ENCODE data around the gene SRGAP2C.
"Not testable (repeated sequence)": the region's sequence is repeated elsewhere in the genome, so short reads cannot be mapped to it uniquely, and the experiment has no call there.

Gene SRGAP2C

DNA sequence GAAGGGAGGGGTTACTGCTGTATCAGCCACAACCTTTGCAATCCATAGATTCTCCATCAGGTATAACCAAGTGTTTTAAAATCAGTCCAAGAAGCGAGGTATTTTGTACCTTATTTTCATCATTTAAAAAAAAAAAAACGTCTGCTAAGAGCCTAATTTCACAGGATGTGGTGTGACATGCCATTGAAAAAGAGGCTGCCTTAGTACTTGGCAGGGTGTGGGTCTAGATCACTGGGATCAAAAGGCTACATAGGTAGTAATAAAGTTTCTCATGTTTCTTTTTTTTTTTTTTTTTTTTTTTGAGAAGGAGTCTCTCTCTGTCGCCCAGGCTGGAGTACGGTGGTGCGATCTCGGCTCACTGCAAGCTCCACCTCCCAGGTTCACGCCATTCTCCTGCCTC, 192.2 kb downstream of the SRGAP2C start:
- DNase-seq (ENCODE audit: low read depth in 2 of 2): not testable (repeated sequence)

DNA sequence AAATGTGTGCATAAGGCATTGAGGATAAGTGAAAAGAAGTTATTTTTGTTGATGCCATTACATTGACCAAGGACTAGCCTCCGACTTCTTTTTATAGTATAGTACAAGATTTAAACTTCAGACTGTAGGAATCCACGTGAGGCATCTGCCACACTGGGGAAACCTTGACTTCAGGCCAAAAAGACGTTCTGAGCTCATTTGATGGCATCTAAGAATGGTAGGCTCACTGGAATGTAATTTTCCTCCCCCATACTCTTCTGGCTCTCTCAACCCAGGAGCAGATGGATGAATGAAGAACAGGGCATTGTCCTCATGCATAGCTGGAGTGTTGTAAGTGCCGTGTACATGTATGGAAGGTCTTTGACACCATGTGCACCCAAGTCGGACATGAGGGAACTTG, 194.0 kb downstream of the SRGAP2C start:
- DNase-seq (ENCODE audit: low read depth in 2 of 2): not testable (repeated sequence)

GRCh38 chr1:121384754-121385153, 200.0 kb downstream of the SRGAP2C start:
- not testable (repeated sequence) for DNase-seq (ENCODE audit: low read depth in 2 of 2)

GRCh38 chr1:121385162-121385561, 200.4 kb downstream of the SRGAP2C start:
- DNase-seq (ENCODE audit: low read depth in 2 of 2): not testable (repeated sequence)

DNA sequence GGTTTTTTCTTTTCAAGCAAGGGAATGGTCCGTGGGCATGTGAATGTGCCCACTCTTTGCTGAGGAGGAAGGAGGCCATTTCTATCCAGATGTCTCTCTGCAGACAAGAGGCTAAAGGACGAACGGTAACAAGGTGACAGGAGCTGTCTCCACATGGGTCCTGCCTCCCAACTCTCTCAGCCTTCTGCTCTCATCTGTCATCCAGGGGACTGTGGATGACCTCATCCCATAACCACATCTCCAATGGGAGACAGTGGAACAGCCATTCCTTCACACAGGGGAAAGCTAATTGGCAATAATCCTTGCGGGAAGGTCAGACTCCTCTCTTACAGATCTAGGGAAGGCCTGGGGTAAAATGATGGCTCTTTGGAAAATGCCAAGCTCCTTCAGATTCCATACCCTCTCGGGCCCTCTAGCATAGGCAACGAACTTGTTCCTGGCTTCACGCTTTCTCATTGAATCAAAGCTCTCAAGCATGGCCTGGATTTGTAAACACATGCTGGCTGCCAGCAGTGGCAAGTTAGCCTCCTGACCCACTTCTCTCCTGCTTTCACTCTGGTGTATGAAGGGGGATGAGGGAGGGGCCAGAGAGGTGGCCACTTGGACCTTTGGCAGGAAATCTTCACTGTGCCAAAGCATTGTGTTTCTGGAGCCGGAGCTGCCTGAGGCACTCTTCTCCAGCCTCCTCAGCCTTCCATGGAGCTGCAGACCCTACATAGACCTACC, 201.0 kb downstream of the SRGAP2C start:
- not testable (repeated sequence) for DNase-seq (ENCODE audit: low read depth in 2 of 2)

DNA sequence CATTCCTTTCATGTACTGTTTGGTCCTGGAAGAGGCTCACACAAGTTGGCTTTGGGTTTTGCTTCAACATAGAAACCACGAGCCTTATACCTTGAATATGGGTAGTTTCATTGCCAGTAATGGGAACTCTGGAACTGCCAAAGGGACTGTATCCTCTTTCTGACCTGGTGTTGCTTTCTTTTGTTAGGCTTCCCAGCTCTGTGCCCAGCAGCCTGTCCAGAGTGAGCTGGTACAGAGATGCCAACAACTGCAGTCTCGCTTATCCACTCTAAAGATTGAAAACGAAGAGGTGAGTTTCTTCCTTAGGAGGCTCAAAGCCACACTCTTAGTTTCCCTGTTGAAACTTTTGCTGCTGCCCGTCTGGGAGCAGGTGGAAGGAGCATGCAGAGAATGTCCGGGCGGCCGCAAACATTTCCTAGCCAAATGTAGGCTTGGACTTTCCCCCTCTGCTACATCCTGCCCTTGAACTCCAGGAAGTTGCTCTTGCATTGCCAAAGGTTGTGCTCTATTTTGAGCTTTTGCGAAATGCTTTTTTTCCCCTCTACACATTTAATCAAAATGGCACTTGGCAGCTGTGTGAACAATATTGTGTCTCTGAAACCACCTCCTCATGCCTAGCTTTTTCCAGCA, 201.7 kb downstream of the SRGAP2C start:
- not testable (repeated sequence) for DNase-seq (ENCODE audit: low read depth in 2 of 2)

DNA sequence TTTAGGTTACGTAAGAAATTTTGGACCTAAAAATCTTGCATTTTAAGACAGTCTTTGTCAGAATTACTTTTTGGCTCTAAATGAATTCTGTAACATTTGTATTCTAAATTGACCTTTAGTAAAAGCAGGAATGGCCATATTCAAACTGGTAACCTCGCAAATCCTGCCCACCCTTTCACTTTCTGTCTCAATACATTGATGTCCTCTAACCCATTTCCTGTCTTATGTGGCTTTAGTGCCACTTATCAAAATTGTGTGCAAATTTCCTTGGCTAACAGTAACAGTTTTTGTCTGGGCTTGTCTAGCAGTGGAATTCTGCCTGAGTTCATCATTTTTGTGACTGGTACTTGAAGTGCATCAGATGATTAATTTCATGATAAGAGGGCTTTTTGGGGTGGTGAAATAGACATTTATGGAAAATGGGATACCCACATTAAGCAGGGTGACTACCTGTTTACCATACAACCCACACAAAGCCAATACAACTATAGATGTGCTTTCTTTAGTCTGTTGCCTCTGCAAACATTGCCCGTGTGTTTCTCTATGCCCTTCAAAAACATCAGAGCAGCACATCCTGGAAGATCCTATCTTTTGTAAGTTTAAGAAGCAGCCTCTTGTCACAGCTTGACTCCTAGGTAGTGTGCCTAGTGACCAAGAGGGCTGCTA, 205.3 kb downstream of the SRGAP2C start:
- not testable (repeated sequence) for DNase-seq (ENCODE audit: low read depth in 2 of 2)

- DNase-seq (ENCODE audit: low read depth in 2 of 2): not testable (repeated sequence)
These were observed 207.4 kb downstream of the SRGAP2C start for GRCh38 chr1:121392130-121392529.

GRCh38 chr1:121395718-121396201, 211.0 kb downstream of the SRGAP2C start:
- not testable (repeated sequence) for DNase-seq (ENCODE audit: low read depth in 2 of 2)

DNA sequence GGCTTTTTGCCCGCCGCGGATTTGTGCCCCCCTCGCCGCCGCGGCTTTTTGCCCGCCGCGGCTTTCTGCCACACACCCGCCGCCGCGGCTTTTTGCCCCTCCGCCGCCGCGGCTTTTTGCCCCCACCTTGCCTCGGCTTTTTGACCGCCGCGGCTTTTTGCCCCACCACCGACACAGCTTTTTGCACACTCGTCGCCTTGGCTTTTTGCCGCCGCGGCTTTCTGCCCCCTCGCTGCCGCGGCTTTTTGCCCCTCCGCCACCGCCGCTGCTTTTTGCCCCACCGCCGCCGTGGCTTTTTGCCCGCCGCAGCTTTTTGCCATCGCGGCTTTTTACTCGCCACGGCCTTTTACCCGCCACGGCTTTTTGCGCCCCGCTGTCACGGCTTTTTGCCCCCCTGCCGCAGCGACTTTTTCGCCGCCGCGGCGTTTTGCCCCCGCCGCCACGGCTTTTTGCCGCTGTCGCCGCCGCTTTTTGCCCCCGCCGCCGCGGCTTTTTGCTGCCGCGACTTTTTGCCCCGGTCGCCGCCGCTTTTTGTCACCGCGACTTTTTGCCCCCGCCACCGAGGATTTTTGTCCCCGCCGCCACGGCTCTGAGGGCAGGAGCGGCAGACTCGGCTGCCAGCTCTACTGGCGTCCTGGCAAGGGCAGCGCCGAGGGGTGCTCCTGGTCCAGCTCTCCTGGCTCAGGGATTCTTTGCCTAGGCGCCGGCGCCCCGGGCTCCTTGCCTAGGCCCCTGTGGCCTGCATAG, 211.7 kb downstream of the SRGAP2C start:
- not testable (repeated sequence) for DNase-seq (ENCODE audit: low read depth in 2 of 2)

GRCh38 chr1:121397101-121397500, 212.3 kb downstream of the SRGAP2C start:
- not testable (repeated sequence) for DNase-seq (ENCODE audit: low read depth in 2 of 2)

DNA sequence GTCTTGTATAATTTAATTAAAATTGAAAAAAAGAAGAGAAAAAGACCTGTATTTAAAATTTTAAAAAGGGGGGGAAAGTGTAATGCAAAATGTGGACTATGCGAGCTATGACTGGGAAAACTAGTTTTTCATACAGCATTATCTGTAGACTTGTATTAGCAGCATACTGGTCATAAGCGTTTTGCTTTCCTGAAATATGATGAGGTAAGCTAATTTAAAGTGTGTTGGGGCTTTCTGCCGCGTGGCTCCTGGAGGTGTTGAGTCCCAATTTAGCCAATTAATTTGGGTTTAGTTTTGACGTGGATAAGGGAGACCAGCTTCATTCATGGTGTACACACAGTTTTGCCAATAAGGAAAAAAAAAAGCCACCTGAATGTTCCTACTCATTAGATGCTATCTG, 214.4 kb downstream of the SRGAP2C start:
- DNase-seq (ENCODE audit: low read depth in 2 of 2): not testable (repeated sequence)

DNA sequence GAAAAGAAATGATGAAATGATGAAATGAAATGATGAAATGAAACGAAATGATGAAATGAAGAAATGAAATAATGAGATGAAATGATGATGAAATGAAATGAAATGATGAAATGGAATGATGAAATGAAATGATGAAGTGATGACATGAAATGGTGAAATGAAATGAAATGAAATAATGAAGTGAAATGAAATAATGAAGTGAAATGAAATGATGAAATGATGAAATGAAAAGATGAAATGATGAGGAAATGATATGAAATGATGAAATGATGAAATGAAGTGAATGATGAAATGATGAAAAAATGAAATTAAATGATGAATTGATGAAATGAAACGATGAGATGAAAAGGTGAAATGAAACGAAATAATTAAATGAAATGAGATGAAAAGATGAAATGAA, 215.3 kb downstream of the SRGAP2C start:
- not testable (repeated sequence) for DNase-seq (ENCODE audit: low read depth in 2 of 2)

DNA sequence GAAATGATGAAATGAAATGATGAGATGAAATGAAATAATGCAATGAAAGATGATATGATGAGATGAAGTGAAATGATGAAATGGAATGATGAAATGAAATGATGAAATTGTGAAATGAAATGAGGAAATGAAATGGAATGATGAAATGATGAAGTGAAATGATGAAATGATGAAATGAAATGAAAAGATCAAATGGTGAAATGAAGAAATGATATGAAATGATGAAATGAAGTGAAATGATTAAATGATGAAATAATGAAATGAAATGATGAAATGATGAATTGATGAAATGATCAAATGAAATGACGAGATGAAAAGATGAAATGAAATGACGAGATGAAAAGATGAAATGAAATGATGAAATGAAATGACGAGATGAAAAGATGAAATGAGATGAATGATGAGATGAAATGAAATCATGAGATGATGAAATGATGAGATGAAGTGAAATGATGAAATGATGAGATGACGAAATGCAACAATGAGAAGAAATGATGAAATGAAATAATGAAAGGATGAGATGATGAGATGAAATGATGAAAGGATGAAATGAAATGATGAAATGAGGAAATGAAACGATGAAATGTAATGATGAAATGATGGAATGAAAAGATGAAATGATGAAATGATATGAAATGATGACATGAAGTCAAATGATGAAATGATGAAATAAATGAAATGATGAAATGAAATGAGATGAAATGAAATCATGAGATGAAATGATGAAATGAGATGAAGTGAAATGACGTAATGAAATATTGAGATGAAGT, 216.0 kb downstream of the SRGAP2C start:
- DNase-seq (ENCODE audit: low read depth in 2 of 2): not testable (repeated sequence)

DNA sequence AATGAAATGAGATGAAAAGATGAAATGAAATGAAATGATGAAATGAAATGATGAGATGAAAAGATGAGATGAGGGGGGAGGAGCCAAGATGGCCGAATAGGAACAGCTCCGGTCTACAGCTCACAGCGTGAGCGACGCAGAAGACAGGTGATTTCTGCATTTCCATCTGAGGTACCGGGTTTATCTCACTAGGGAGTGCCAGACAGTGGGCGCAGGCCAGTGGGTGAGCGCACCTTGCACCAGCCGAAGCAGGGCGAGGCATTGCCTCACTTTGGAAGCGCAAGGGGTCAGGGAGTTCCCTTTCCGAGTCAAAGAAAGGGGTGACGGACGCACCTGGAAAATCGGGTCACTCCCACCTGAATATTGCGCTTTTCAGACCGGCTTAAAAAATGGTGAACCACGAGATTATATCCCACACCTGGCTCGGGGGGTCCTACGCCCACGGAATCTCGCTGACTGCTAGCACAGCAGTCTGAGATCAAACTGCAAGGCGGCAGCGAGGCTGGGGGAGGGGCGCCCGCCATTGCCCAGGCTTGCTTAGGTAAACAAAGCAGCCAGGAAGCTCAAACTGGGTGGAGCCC, 216.7 kb downstream of the SRGAP2C start:
- DNase-seq (ENCODE audit: low read depth in 2 of 2): not testable (repeated sequence)

DNA sequence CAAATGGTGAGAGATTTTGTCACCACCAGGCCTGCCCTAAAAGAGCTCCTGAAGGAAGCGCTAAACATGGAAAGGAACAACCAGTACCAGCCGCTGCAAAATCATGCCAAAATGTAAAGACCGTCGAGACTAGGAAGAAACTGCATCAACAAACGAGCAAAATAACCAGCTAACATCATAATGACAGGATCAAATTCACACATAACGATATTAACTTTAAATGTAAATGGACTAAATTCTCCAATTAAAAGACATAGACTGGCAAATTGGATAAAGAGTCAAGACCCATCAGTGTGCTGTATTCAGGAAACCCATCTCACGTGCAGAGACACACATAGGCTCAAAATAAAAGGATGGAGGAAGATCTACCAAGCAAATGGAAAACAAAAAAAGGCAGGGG, 218.5 kb downstream of the SRGAP2C start:
- DNase-seq (ENCODE audit: low read depth in 2 of 2): not testable (repeated sequence)

GRCh38 chr1:121408354-121408753, 223.6 kb downstream of the SRGAP2C start:
- no peak for DNase-seq (ENCODE audit: low read depth in 2 of 2)

DNA sequence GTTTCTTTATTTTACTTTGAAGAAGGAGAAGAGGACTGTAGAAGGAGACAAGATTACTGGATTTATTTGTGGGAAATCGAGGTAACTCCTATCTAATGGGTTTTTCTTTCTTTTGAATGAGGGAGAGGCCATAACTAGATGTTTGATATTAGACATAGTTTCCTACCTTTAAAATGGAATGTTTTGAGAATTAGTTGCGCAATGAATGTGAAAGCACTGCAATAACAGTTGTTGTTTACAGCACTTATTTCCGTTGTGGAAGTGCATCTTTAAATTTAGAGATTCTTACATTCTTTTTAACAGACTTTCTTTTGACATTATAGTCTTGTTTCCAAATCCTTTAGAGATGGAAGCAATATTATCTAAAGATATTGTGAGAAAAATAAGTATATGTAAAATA, 229.0 kb downstream of the SRGAP2C start:
- DNase-seq (ENCODE audit: low read depth in 2 of 2): no peak

DNA sequence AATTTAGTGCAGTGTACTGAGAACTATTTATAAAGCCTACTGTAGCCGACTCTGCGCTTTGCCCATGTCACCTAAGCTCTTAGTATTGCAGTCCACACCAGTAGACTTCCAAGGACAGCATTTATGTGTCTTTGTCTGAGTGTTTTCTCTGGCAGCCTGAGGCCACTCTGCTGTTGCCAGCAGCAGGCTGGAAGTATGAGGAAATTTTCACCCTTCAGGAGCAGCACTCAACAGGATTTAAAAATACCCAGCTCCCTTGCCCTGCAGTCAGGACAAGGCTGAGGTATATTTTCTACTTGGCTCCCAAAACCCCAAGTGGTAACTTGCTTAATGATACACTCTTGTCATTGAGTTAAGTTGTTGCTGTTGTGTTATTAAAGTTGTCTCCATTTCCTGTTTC, 230.1 kb downstream of the SRGAP2C start:
- DNase-seq (ENCODE audit: low read depth in 2 of 2): no peak

DNA sequence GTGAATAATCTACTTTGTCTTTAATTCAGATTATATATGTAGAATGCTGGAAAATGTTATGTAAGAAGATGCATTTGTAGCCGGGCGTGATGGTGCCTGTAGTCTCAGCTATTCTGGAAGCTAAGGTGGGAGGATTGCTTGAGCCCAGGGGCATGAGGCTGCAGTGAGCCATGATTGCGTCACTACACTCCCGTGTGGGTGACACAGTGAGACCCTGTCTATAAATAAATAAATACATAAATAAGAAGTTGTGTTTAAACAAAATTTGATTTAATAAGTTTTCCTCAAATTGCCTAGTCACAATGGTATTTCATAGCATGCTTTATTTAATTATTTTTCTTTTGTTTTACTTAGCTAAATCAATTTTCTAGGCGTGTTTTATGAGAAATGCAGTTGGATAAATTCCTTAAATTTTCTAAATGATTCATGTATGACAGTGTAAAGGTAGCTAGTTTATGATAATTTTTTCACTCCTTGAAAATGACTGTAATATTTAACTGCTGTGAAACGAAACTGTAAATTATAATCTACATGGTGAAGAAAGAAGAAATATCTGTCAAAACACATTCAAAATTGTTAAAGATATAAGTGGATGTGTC, 232.6 kb downstream of the SRGAP2C start:
- DNase-seq (ENCODE audit: low read depth in 2 of 2): no peak

Measured in stimulated activated CD4-positive, alpha-beta T cell treated with anti-CD3 and anti-CD28 coated beads, Interleukin-1b, Interleukin-23, amount 100 ng/mL, for 1 hour (primary cell).